Activated naive CD4-positive, alpha-beta T cell treated with anti-CD3 and anti-CD28 coated beads, Interleukin-2, amount 10 ng/mL, durations not matched to agents 7 days and 5 days (primary cell): ENCODE measurements around the gene UMOD.

Experiments
- CTCF ChIA-PET: fragments of 350-600 bp; sonication (Branson Sonifier 250); formaldehyde crosslinking; loops from one replicate; lab custom pipeline; 2021; ENCODE audit warnings: antibody characterized with exemption; lab: Charles Lee
- DNase-seq: peaks from one replicate; pipeline ENCODE4 v3.0.0-alpha.2; 2020
- H3K27ac Mint-ChIP-seq: one replicate; pipeline ENCODE4 v1.8.0; 2021; ENCODE audit warnings: mild to moderate bottlenecking, moderate library complexity, mixed read lengths
- H3K27me3 Mint-ChIP-seq: one replicate; pipeline ENCODE4 v1.8.0; 2021; ENCODE audit warnings: mild to moderate bottlenecking, mixed read lengths
- H3K36me3 Mint-ChIP-seq: one replicate; pipeline ENCODE4 v1.8.0; 2021; ENCODE audit warnings: mixed read lengths
- H3K4me1 Mint-ChIP-seq: one replicate; pipeline ENCODE4 v1.8.0; 2021; ENCODE audit warnings: mixed read lengths
- H3K4me3 Mint-ChIP-seq: one replicate; pipeline ENCODE4 v1.8.0; 2021; ENCODE audit warnings: mild to moderate bottlenecking, moderate library complexity, mixed read lengths
- H3K9me3 Mint-ChIP-seq: one replicate; pipeline ENCODE4 v1.8.0; 2021; ENCODE audit warnings: mixed read lengths

Gene UMOD

GRCh38 chr16:20383106-20384029 lies 30.9 kb upstream of the UMOD start:
- H3K9me3 Mint-ChIP-seq = no peaks in the 10 kb centered on the region
- no peak overlapping the region for H3K27ac Mint-ChIP-seq
- no peak overlapping the region for H3K4me3 Mint-ChIP-seq
- no peaks in the 10 kb centered on the region for H3K36me3 Mint-ChIP-seq
- CTCF ChIA-PET = interaction anchor here (1.0 to 4.1 kb wide), 8 partner anchors 12 to 484 kb away, joined by 3 to 65 read pairs (median 4); partner anchors contain the start of gene PDILT
- DNase-seq = peak; percentile 58
- H3K4me1 Mint-ChIP-seq = no peaks in the 10 kb centered on the region
- peaks cover 6% of the 10 kb centered on the region for H3K27me3 Mint-ChIP-seq

GRCh38 chr16:20382202-20382948 lies 29.9 kb upstream of the UMOD start:
- CTCF ChIA-PET = interaction anchor here (1.3 to 4.1 kb wide), 3 partner anchors 13 to 475 kb away, joined by 3 to 65 read pairs (median 8); no protein-coding TSS in a partner anchor
- Mint-ChIP-seq H3K9me3 (no peaks in the 10 kb centered on the region), H3K36me3 (no peaks in the 10 kb centered on the region), H3K27ac (no peak overlapping the region), H3K27me3 (peaks cover 6% of the 10 kb centered on the region), H3K4me1 (no peaks in the 10 kb centered on the region), H3K4me3 (no peak overlapping the region)
- DNase-seq = no peak

- no peak overlapping the region for H3K4me3 Mint-ChIP-seq
- H3K36me3 Mint-ChIP-seq = no peaks in the 10 kb centered on the region
- H3K4me1 Mint-ChIP-seq = no peaks in the 10 kb centered on the region
- DNase-seq = no peak
- peaks cover 3% of the 10 kb centered on the region for H3K27me3 Mint-ChIP-seq
- no peak overlapping the region for H3K27ac Mint-ChIP-seq
- no peaks in the 10 kb centered on the region for H3K9me3 Mint-ChIP-seq
- CTCF ChIA-PET = interaction anchor here (0.6 kb wide), 1 partner anchor 485 kb away, joined by 4 read pairs; no protein-coding TSS in a partner anchor
Measured at GRCh38 chr16:20380782-20381181, 28.3 kb upstream of the UMOD start.

GRCh38 chr16:20377181-20377580 lies 24.7 kb upstream of the UMOD start:
- H3K27me3 Mint-ChIP-seq = peaks cover 4% of the 10 kb centered on the region
- H3K9me3 Mint-ChIP-seq = no peaks in the 10 kb centered on the region
- DNase-seq = no peak
- no peak overlapping the region for H3K4me3 Mint-ChIP-seq
- H3K27ac Mint-ChIP-seq = no peak overlapping the region
- CTCF ChIA-PET = interaction anchor here (0.6 to 2.1 kb wide), 2 partner anchors 8 to 478 kb away, joined by 4 to 12 read pairs; no protein-coding TSS in a partner anchor
- no peaks in the 10 kb centered on the region for H3K4me1 Mint-ChIP-seq
- H3K36me3 Mint-ChIP-seq = no peaks in the 10 kb centered on the region

- DNase-seq = no peak
- no peak overlapping the region for H3K4me3 Mint-ChIP-seq
- no peaks in the 10 kb centered on the region for H3K4me1 Mint-ChIP-seq
- no peaks in the 10 kb centered on the region for H3K36me3 Mint-ChIP-seq
- H3K9me3 Mint-ChIP-seq = no peaks in the 10 kb centered on the region
- H3K27ac Mint-ChIP-seq = no peak overlapping the region
- CTCF ChIA-PET = interaction anchor here (1.2 to 3.0 kb wide), 2 partner anchors 13 to 670 kb away, joined by 3 to 9 read pairs; no protein-coding TSS in a partner anchor
- H3K27me3 Mint-ChIP-seq = peaks cover 7% of the 10 kb centered on the region
Measured at GRCh38 chr16:20372701-20373100, 20.2 kb upstream of the UMOD start.

- Mint-ChIP-seq H3K36me3 (no peaks in the 10 kb centered on the region), H3K9me3 (no peaks in the 10 kb centered on the region), H3K27ac (no peak overlapping the region), H3K4me3 (no peak overlapping the region), H3K27me3 (peaks cover 4% of the 10 kb centered on the region), H3K4me1 (no peaks in the 10 kb centered on the region)
- CTCF ChIA-PET = no interaction called here
- no peak for DNase-seq
Measured at GRCh38 chr16:20369452-20370054, 17.0 kb upstream of the UMOD start.

GRCh38 chr16:20364051-20364450 lies 11.5 kb upstream of the UMOD start:
- Mint-ChIP-seq H3K4me3 (no peak overlapping the region), H3K36me3 (no peaks in the 10 kb centered on the region), H3K4me1 (no peaks in the 10 kb centered on the region), H3K27ac (no peak overlapping the region), H3K9me3 (no peaks in the 10 kb centered on the region), H3K27me3 (peaks cover 4% of the 10 kb centered on the region)
- DNase-seq = no peak
- CTCF ChIA-PET = interaction anchor here (1.4 kb wide), 1 partner anchor 20 kb away, joined by 3 read pairs; no protein-coding TSS in a partner anchor

GRCh38 chr16:20363191-20363590 lies 10.7 kb upstream of the UMOD start:
- Mint-ChIP-seq H3K36me3 (no peaks in the 10 kb centered on the region), H3K4me3 (no peak overlapping the region), H3K4me1 (no peaks in the 10 kb centered on the region), H3K27me3 (no peaks in the 10 kb centered on the region), H3K27ac (no peak overlapping the region), H3K9me3 (no peaks in the 10 kb centered on the region)
- CTCF ChIA-PET = interaction anchor here (1.4 kb wide), 1 partner anchor 21 kb away, joined by 3 read pairs; no protein-coding TSS in a partner anchor
- no peak for DNase-seq

- Mint-ChIP-seq H3K4me3 (no peak overlapping the region), H3K9me3 (peaks cover 2% of the 10 kb centered on the region), H3K27me3 (no peaks in the 10 kb centered on the region), H3K36me3 (no peaks in the 10 kb centered on the region), H3K4me1 (no peaks in the 10 kb centered on the region), H3K27ac (no peak overlapping the region)
- CTCF ChIA-PET = no interaction called here
- DNase-seq = no peak
Measured at GRCh38 chr16:20359997-20360396, 7.5 kb upstream of the UMOD start.

GRCh38 chr16:20355114-20355782 lies 2.7 kb upstream of the UMOD start:
- no peak overlapping the region for H3K4me3 Mint-ChIP-seq
- H3K9me3 Mint-ChIP-seq = peaks cover 2% of the 10 kb centered on the region
- no peaks in the 10 kb centered on the region for H3K27me3 Mint-ChIP-seq
- CTCF ChIA-PET = no interaction called here
- no peak overlapping the region for H3K27ac Mint-ChIP-seq
- DNase-seq = no peak
- no peaks in the 10 kb centered on the region for H3K4me1 Mint-ChIP-seq
- no peaks in the 10 kb centered on the region for H3K36me3 Mint-ChIP-seq

- Mint-ChIP-seq H3K27me3 (no peaks in the 10 kb centered on the region), H3K36me3 (no peaks in the 10 kb centered on the region), H3K9me3 (peaks cover 2% of the 10 kb centered on the region), H3K4me3 (no peak overlapping the region), H3K4me1 (no peaks in the 10 kb centered on the region), H3K27ac (no peak overlapping the region)
- CTCF ChIA-PET = no interaction called here
- no peak for DNase-seq
Measured at GRCh38 chr16:20353379-20353778, 864 bp upstream of the UMOD start.

GRCh38 chr16:20349615-20350014 lies 2.9 kb downstream of the UMOD start:
- Mint-ChIP-seq H3K27me3 (no peaks in the 10 kb centered on the region), H3K27ac (no peak overlapping the region), H3K9me3 (no peaks in the 10 kb centered on the region), H3K36me3 (no peaks in the 10 kb centered on the region), H3K4me3 (no peak overlapping the region), H3K4me1 (no peaks in the 10 kb centered on the region)
- CTCF ChIA-PET = interaction anchor here (1.1 to 1.6 kb wide), 2 partner anchors 35 to 449 kb away, joined by 3 to 4 read pairs; no protein-coding TSS in a partner anchor
- DNase-seq = no peak

GRCh38 chr16:20348365-20349185 lies 3.9 kb downstream of the UMOD start:
- Mint-ChIP-seq H3K9me3 (no peaks in the 10 kb centered on the region), H3K27me3 (no peaks in the 10 kb centered on the region), H3K27ac (no peak overlapping the region), H3K36me3 (no peaks in the 10 kb centered on the region), H3K4me3 (no peak overlapping the region), H3K4me1 (no peaks in the 10 kb centered on the region)
- CTCF ChIA-PET = interaction anchor here (1.1 kb wide), 1 partner anchor 448 kb away, joined by 4 read pairs; no protein-coding TSS in a partner anchor
- DNase-seq = no peak
